Suppressor macrophage treated with lipopolysaccharide for 1 hour (primary cell): ENCODE measurements around the gene MYO18B.
A peak's percentile ranks its signal among the peaks of the same experiment; 100 is the strongest.

ENCODE experiments used
- DNase-seq, 3 donors: peaks; one replicate each; pipeline ENCODE4 v3.0.0-alpha.2; 2020 to 2022

The MYO18B gene

GRCh38 chr22:25751174-25751581 is 9.2 kb downstream of the MYO18B start:
- no peak for DNase-seq

GRCh38 chr22:25752615-25753214 is 10.7 kb downstream of the MYO18B start:
- no peak for DNase-seq

- DNase-seq = no peak
Observed at GRCh38 chr22:25753252-25753651, 11.3 kb downstream of the MYO18B start.

- no peak for DNase-seq
Observed at GRCh38 chr22:25754527-25755202, 12.7 kb downstream of the MYO18B start.

- DNase-seq = no peak
Observed at GRCh38 chr22:25757686-25758085, 15.7 kb downstream of the MYO18B start.

GRCh38 chr22:25758316-25758715 is 16.3 kb downstream of the MYO18B start:
- DNase-seq = no peak

GRCh38 chr22:25759825-25760231 is 17.8 kb downstream of the MYO18B start:
- DNase-seq = peak; percentile 87 to 99 (median 96)

GRCh38 chr22:25760294-25760693 is 18.3 kb downstream of the MYO18B start:
- DNase-seq = no peak

- no peak for DNase-seq
Observed at GRCh38 chr22:25760848-25761595, 19.0 kb downstream of the MYO18B start.

GRCh38 chr22:25762147-25762546 is 20.2 kb downstream of the MYO18B start:
- DNase-seq = no peak

- DNase-seq = no peak
Observed at GRCh38 chr22:25763239-25763777, 21.3 kb downstream of the MYO18B start.

- DNase-seq = no peak
Observed at GRCh38 chr22:25764270-25765015, 22.5 kb downstream of the MYO18B start.

- DNase-seq = no peak
Observed at GRCh38 chr22:25765016-25765367, 23.0 kb downstream of the MYO18B start.

GRCh38 chr22:25765801-25766200 is 23.8 kb downstream of the MYO18B start:
- no peak for DNase-seq

GRCh38 chr22:25766418-25766817 is 24.4 kb downstream of the MYO18B start:
- no peak for DNase-seq

- no peak for DNase-seq
Observed at GRCh38 chr22:25770333-25770732, 28.3 kb downstream of the MYO18B start.

- DNase-seq = no peak
Observed at GRCh38 chr22:25772288-25772687, 30.3 kb downstream of the MYO18B start.

- DNase-seq = no peak
Observed at GRCh38 chr22:25774575-25775026, 32.6 kb downstream of the MYO18B start.

GRCh38 chr22:25775531-25775930 is 33.5 kb downstream of the MYO18B start:
- DNase-seq = no peak

- no peak for DNase-seq
Observed at GRCh38 chr22:25777411-25777810, 35.4 kb downstream of the MYO18B start.

- DNase-seq = peak; percentile 54 to 61 (median 59)
Observed at GRCh38 chr22:25777870-25778269, 35.9 kb downstream of the MYO18B start.

- no peak for DNase-seq
Observed at GRCh38 chr22:25779426-25779825, 37.4 kb downstream of the MYO18B start.

GRCh38 chr22:25779890-25780289 is 37.9 kb downstream of the MYO18B start:
- DNase-seq = no peak
